Kidney epithelial cell (primary cell): ENCODE measurements around the gene ADAMTS1. TPM values are rescaled to one million over a fixed set of nuclear protein-coding genes. Genes with fewer than 3 reads are reported as not detected.
A peak's percentile ranks its signal among the peaks of the same experiment; 100 is the strongest.

ENCODE experiments used
- DNase-seq: peaks from one replicate; pipeline ENCODE4 v3.0.0-alpha.2; 2010; ENCODE audit warnings: low read depth
- H3K27me3 ChIP-seq: 2 replicates; pipeline ENCODE4 v1.6.0; 2011; ENCODE audit warnings: low read length; ENCODE audit not compliant: control insufficient read depth, insufficient read depth
- H3K36me3 ChIP-seq: 2 replicates; pipeline ENCODE4 v1.5.1; 2011; ENCODE audit warnings: low read length; ENCODE audit not compliant: control insufficient read depth, insufficient read depth
- H3K4me3 ChIP-seq: 2 replicates; pipeline ENCODE4 v1.5.1; 2011; ENCODE audit warnings: low read depth, mild to moderate bottlenecking, control low read depth, low read length
- CTCF ChIP-seq: IDR thresholded peaks from 2 replicates; pipeline ENCODE4 v1.5.1; 2011; ENCODE audit warnings: mild to moderate bottlenecking, moderate library complexity, low read length, control low read depth, inconsistent platforms; ENCODE audit not compliant: insufficient read depth, poor library complexity, severe bottlenecking
- total RNA-seq: library from RNA; depleted of rRNA; stranded (reverse); fragments of >200 nt; gene quantifications from 2 replicates; pipeline ENCODE4 v1.2.3, GENCODE V29; 2015

ADAMTS1 gene
- total RNA-seq, 1 donor from 2014 or later = 27.1 TPM

GRCh38 chr21:26852423-26852822 lies 7.2 kb upstream of the ADAMTS1 start:
- no peak for TF ChIP-seq CTCF
- no peak for DNase-seq

DNA sequence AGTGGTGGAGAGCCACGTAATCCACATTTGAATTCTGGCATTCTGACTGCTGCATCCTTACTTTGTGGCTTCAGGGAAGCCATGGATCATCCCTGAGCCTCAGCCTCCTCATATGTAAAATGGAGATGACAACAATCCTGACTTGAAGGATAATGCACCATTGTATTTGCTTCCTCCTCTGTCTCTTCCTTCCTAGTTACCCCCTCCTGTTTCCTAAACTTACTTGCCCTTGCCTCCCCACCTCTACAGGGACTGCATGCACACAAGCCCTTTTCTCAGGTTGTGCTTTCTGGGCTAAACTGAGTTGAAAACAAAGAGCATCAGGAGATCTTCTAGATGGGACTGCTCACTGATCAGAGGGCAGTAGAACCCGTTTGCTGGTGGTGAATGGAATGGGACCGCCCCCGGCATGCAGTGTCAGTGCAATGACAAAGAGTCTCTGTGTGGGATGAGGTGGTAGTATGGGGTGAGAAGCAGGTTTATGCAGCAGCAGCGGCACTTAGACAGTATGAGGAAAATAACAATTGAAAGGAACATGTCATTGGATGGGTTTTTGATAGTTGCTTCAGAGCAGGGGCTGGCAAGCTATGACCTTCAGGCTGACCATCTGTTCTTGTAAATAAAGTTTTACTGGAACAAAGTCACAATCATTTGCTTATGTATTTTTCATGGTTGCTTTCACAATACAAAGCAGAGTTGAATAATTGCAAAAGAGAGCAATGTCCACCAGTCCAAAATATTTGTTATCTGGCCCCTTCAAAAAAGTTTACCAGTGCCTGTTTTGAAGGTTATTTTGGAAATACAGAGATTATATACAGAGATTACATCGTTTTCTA lies 6.1 kb upstream of the ADAMTS1 start:
- Histone ChIP-seq H3K36me3 (no peaks in the 10 kb centered on the region), H3K4me3 (no peak overlapping the region), H3K27me3 (no peaks in the 10 kb centered on the region)
- DNase-seq = no peak
- no peak for TF ChIP-seq CTCF

More at GRCh38 chr21:26852423-26852822, 7.2 kb upstream of the ADAMTS1 start:
- Histone ChIP-seq H3K36me3 (no peaks in the 10 kb centered on the region), H3K4me3 (no peak overlapping the region), H3K27me3 (no peaks in the 10 kb centered on the region)

DNA sequence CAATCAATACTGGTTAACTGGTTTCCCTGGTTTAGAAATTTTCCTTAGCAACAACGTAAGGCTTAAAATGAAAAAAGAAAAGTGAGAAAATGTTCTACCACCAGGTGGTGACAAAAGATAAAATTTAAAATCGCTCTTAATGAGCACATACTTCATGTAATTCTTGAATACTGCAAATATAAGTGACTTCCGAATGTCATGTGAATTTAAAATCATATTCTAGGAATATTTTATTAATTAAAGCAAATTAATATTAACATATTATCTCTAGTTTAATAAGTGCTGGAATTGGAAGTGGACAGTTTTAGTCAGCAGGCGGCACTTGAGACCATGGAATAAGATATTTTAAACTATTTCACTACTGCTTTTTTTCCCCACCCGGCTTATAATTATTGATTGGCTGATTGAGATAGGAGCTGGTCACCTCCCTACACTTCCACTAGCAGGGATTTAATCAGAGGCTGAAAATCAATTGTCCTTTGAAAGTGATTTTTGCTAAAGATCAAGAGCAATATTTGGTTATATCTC lies 5.0 kb upstream of the ADAMTS1 start:
- no peak for DNase-seq
- no peak overlapping the region for H3K4me3 ChIP-seq
- no peaks in the 10 kb centered on the region for H3K36me3 ChIP-seq
- TF ChIP-seq CTCF = peak; percentile 35
- no peaks in the 10 kb centered on the region for H3K27me3 ChIP-seq

DNA sequence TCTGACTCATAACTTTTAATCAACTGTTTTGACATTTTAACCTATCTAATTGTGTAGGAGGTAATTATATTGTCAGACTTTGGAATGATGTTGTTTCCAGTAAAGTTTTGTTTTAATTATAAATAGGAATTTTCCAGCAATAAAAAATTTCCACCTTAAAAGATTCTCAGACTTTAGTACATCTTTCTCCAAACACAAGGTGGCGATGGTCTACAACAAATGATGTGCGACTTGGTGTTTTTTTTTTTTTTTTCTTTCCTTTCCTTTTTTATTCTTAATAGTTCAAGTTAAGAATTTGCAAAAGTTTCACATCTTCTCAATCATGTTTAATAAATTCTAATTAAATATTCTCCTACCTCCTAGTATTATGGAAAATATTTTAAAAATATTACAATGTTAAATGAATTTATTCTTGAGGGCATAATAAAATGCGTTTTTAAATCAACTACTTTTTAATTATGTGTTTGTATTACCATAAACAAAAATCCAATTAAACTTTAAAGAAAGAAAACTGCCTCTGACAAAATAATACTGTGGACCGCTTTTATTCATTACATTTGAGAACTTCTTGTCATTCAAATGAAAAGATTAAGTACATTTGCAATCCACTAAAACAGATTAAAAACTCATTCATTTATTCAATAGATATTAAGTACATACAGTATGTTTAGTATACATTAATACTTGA lies 4.4 kb upstream of the ADAMTS1 start:
- Histone ChIP-seq H3K27me3 (no peaks in the 10 kb centered on the region), H3K4me3 (no peak overlapping the region), H3K36me3 (no peaks in the 10 kb centered on the region)
- peak; percentile 50 for TF ChIP-seq CTCF
- no peak for DNase-seq

- no peaks in the 10 kb centered on the region for H3K27me3 ChIP-seq
- no peak for TF ChIP-seq CTCF
- no peak for DNase-seq
- no peaks in the 10 kb centered on the region for H3K36me3 ChIP-seq
- H3K4me3 ChIP-seq = no peak overlapping the region
Observed at GRCh38 chr21:26847921-26848320, 2.7 kb upstream of the ADAMTS1 start.
